Breast epithelium (tissue), 3 donors: ENCODE measurements around the gene ECHS1.

ENCODE experiments used
- CTCF ChIP-seq, 3 donors: fragments of 450-650 bp; IDR thresholded peaks; one replicate each; pipeline ENCODE4 v1.5.1; 2016 to 2017; ENCODE audit warnings: antibody characterized with exemption in 3 of 3, mild to moderate bottlenecking in 3 of 3, moderate library complexity in 3 of 3
- POLR2AphosphoS5 ChIP-seq, 3 donors: sonication (generic); formaldehyde crosslinking; IDR thresholded peaks; one replicate each; pipeline ENCODE4 v1.6.1; 2017; ENCODE audit warnings: antibody characterized with exemption in 3 of 3

- TF ChIP-seq CTCF (IDR thresholded peaks at IDR 0.05) (no peak), POLR2AphosphoS5 (IDR thresholded peaks at IDR 0.05) (no peak)
These were observed 16.4 kb downstream of the ECHS1 start for GRCh38 chr10:133356549-133357284.
